ENCODE results near the gene ATP5F1D. TPM values are rescaled to one million over a fixed set of nuclear protein-coding genes. Genes with fewer than 3 reads are reported as not detected.
"Not testable (repeated sequence)": the region's sequence is repeated elsewhere in the genome, so short reads cannot be mapped to it uniquely, and the experiment has no call there.

Gene ATP5F1D
- total RNA-seq, 1 experiment from 2014 or later, result 127 TPM

- no peak for DNase-seq (ENCODE audit: low read depth)
Measured at GRCh38 chr19:1245494-1246264, 4.1 kb downstream of the ATP5F1D start.

- not testable (repeated sequence) for DNase-seq (ENCODE audit: low read depth)
Measured at GRCh38 chr19:1246265-1247087, 4.9 kb downstream of the ATP5F1D start.

GRCh38 chr19:1247748-1248138 lies 6.2 kb downstream of the ATP5F1D start:
- no peak for DNase-seq (ENCODE audit: low read depth)

- DNase-seq (ENCODE audit: low read depth), result peak; percentile 80
Measured at GRCh38 chr19:1248139-1248785, 6.7 kb downstream of the ATP5F1D start, which contains the start of gene MIDN. Gene MIDN (plus strand): TSS chr19:1248583. CDS start chr19:1250297, 1,714 bp downstream.

GRCh38 chr19:1248786-1249297 lies 7.3 kb downstream of the ATP5F1D start:
- DNase-seq (ENCODE audit: low read depth), result no peak

- DNase-seq (ENCODE audit: low read depth), result peak; percentile 94
Measured at GRCh38 chr19:1249298-1249989, 7.9 kb downstream of the ATP5F1D start.

GRCh38 chr19:1249990-1250436 lies 8.5 kb downstream of the ATP5F1D start:
- DNase-seq (ENCODE audit: low read depth), result no peak

GRCh38 chr19:1250437-1251260 lies 9.1 kb downstream of the ATP5F1D start:
- no peak for DNase-seq (ENCODE audit: low read depth)

GRCh38 chr19:1251330-1252220 lies 10.0 kb downstream of the ATP5F1D start:
- peak; percentile 72 for DNase-seq (ENCODE audit: low read depth)

GRCh38 chr19:1252221-1252820 lies 10.8 kb downstream of the ATP5F1D start:
- DNase-seq (ENCODE audit: low read depth), result peak; percentile 95

- peak; percentile 91 for DNase-seq (ENCODE audit: low read depth)
Measured at GRCh38 chr19:1252821-1253513, 11.4 kb downstream of the ATP5F1D start.

- no peak for DNase-seq (ENCODE audit: low read depth)
Measured at GRCh38 chr19:1253514-1254080, 12.0 kb downstream of the ATP5F1D start.

GRCh38 chr19:1254081-1254527 lies 12.6 kb downstream of the ATP5F1D start:
- no peak for DNase-seq (ENCODE audit: low read depth)

- no peak for DNase-seq (ENCODE audit: low read depth)
Measured at GRCh38 chr19:1254530-1255185, 13.1 kb downstream of the ATP5F1D start.

GRCh38 chr19:1255186-1256161 lies 13.9 kb downstream of the ATP5F1D start:
- DNase-seq (ENCODE audit: low read depth), result no peak
